DMS114 treated with DMSO at 0.1 percent for 48 hours (cell line): Measurements from ENCODE around the gene SIMC1.

Experiments used
- DNase-seq: peaks from one replicate; lab custom pipeline; 2025; ENCODE audit not compliant: unreplicated experiment; lab: John Stamatoyannopoulos, UW

The SIMC1 gene

DNA sequence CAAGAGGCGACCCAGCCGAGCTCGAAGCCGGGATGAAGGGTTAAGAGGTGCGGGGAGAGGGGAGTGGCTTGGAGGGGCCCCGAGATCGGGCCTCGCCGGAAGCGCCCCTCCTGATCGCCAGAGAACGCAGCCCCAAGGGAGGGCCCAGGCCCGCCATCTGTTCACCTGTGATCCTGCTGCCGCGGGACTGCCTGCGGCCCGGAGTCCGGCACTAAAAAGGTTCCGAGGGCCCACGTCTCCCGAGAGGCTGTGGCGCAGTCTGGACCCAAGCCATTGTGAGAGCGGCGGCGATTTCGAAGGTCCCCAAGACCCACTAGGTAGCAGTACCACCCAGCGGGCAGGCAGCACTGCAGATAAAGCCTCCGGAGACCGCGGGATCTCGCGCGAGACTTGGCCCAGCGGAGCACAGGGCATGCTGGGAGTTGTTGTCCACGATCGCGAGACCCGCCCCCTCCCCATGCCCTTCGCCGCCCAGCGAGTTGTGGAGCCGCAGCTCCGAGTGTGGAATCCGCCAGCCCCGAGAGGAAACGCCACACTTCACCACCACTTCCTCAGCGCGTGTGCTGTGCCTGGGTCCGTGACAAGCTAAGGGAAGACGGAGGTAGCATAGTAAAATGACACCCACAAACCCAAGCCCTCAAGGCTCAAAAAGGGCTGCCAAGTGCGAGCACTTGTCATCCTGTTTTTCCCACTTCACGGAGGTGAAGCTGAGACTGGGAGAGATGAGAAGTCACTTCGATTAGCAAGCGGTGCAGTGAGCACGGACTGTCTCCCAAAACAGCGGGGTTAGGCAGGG is 123.4 kb downstream of the SIMC1 start, which contains the start of gene KIAA1191:
KIAA1191 (minus strand) TSS at position 328 of the 796 bp plus-strand sequence. CDS start 2,256 bp downstream, outside the sequence.
- peak; percentile 81 for DNase-seq

GRCh38 chr5:176362233-176362490 is 123.9 kb downstream of the SIMC1 start:
- DNase-seq = no peak

- no peak for DNase-seq
Observed at GRCh38 chr5:176364765-176365350, 126.6 kb downstream of the SIMC1 start.

GRCh38 chr5:176365351-176366231 is 127.4 kb downstream of the SIMC1 start, which contains the start of gene ARL10:
ARL10 (plus strand) TSS chr5:176365487; CDS start chr5:176365564, 77 bp downstream.
- DNase-seq = no peak

- DNase-seq = no peak
Observed at GRCh38 chr5:176366232-176366894, 128.1 kb downstream of the SIMC1 start.

DNA sequence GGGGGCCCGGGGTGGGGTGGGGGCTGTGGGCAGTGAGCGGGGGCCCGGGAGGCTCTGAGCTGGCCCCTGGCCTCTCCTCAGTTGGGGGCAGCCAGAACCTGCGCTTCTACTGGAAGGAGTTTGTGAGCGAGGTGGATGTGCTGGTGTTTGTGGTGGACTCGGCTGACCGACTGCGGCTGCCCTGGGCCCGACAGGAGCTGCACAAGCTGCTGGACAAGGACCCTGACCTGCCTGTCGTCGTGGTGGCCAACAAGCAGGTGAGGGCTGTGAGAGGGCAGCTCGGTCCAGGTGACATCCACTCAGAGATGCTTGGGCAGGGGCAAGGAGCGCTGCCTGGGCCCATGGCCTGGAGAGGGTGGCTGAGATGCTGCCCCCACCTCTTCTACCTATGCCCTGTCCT is 130.5 kb downstream of the SIMC1 start:
- DNase-seq = no peak

DNA sequence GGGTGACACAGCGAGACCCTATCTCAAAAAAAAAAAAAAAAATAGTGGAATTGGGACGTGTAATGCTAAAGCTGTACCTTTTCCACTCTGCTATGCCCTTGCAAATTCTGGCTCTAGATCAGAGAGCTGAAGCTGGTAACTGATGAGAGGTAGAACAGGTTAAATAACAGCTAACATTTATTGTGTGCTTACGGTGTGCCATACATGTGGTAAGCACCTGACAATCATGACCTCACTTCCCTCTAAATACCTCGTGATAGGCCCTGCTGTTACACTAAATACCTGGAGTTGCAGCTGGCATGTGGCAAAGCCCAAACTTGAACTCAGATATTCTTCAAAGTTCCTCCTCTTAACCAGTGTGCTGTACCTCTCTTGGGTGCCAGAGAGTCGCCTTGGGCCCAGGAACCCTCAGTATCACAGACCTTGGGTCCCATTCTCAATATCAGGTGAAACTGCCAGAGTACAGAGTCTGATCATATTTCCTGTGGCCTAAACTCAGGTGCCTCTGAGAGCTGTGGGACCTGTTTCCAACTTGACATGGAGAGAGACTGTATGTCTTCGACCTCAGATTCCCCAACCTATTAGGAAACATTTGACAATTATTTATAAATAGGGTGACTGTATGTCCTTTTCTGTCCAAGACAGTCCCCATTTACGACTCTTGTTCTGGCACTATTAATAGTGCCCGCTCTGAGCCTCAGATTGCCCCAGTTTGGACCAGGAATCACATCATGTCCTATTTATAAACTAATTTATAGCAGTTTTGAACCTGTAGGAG is 131.9 kb downstream of the SIMC1 start:
- DNase-seq = no peak

DNA sequence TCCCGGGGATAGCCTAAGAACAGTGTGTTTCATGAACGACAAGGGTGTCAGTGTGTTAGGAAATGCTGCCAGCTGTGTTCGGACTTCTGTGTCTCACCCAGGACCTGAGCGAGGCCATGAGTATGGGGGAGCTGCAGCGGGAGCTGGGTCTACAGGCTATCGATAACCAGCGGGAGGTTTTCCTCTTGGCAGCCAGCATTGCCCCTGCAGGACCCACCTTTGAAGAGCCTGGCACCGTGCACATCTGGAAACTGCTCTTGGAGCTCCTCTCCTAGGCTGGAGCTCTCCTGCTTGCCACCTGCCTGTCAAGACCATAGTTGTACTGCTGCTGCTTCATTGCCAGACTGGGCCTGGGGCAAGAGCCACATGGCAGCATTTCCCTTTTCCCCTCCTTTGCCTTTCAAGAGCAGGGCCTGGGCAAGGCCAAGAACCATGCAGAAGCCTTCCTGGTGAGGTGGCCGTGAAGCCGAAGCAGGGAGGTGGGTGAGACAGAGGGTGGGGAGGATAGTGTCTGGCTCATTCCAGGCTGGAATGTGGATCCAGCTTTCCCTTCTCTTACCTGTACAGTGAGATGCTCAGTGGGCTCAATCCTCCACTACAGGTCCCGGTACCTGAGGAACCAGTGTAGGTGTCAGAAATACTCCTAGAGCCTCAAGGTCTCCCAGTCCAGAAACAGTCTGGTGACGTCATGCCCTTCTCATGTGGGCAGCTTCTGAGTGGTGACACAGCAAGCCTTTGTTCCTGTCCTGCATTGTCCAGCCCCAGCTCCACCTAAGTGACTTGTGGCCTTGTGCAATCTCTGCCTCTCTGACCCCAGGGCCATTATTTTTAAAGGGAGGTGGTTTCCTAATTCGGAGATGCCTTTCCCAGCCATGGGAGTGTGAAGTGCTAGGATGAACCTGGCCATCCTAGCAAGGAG is 133.7 kb downstream of the SIMC1 start:
- DNase-seq = no peak

- no peak for DNase-seq
Observed at GRCh38 chr5:176373100-176373818, 135.0 kb downstream of the SIMC1 start.

DNA sequence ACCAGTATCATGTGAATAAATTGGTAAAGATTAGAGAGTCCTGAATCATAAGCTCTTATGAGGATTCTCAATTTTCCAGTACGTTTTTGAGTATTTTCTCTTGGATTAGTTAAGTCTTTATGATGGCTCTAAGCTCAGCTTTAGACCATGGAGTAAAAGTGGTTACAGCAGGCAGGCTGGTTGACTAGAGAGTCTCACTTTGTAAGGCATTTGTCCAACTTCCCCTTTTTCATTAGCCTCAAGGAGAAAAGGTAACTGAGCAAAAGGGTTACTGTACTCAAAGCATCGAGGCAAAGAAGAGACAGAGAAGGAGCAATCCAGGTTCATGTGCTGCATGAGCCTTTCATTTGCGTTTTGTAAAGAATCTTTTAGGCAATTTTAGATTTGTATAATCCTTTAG is 141.7 kb downstream of the SIMC1 start:
- DNase-seq = no peak

DNA sequence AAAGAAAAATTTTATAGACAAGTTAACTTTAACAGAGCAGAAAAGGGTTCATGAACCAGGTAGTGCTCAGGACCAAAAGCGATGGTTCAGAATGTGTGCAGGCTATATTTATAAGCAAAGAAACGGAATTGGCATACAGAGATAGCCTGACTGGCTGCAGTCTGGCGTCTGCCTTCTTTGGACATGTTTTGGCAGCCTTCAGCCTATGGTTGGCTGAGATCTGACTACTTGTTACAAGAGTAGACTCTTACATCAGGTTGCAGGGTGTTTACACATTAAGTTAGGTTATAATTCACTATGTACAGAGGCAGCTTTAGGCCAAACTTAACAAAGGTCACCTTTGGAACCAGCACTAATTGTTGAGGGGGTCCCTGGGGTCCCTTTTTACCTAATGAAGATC is 143.2 kb downstream of the SIMC1 start:
- no peak for DNase-seq

DNA sequence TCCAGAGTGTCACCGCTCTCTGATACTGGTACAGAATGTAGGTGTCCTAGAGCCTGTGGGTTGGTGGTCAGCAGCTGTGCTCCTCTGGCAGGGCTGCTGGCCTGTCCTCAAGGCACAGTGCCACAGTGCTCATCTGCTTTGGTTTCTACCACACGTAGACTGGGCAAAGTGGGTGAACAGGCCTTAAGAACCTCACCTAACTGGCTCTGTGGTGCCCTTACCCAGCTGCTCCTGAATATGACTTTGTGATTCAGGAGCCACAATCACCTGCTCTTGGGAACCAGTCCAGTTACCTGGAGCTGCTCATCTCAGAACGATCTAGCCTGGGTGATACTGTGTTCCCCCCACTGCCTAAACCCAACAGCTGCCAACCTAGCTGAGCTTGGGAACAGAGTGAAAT is 143.8 kb downstream of the SIMC1 start:
- DNase-seq = no peak

GRCh38 chr5:176382721-176383120 is 144.5 kb downstream of the SIMC1 start:
- no peak for DNase-seq

DNA sequence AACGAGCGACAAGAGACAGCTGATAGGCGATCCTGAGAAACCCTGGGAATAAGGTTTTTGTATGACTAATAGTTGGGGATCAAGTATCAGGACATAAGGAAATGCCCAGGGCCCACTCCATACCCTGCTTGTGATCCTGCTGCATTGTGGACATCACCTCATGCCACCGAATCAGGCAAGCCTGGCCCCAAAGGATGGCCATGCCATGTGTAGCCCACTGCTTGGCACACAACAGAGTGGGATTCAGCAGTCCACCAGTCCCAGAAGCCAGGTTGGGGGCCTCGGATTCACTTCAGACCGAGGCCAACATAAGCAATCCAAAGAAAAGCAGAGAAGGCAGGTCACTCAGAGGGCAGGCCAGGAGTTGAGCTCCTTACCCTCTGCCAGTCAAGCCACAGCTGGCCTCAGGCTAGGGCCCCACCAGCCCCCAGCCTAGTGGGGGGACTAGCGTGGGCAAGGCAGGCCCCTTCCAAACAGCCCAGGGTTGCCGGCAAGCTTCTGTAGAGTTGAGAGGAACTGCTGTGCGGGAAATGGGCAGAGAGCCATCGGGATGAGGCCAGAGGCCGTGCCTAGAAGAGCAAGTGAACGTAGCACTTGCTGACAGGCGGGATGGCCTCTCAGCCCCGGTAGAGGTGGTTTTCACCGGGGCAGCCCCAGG is 145.2 kb downstream of the SIMC1 start:
- no peak for DNase-seq

- DNase-seq = no peak
Observed at GRCh38 chr5:176383961-176384360, 145.7 kb downstream of the SIMC1 start.

DNA sequence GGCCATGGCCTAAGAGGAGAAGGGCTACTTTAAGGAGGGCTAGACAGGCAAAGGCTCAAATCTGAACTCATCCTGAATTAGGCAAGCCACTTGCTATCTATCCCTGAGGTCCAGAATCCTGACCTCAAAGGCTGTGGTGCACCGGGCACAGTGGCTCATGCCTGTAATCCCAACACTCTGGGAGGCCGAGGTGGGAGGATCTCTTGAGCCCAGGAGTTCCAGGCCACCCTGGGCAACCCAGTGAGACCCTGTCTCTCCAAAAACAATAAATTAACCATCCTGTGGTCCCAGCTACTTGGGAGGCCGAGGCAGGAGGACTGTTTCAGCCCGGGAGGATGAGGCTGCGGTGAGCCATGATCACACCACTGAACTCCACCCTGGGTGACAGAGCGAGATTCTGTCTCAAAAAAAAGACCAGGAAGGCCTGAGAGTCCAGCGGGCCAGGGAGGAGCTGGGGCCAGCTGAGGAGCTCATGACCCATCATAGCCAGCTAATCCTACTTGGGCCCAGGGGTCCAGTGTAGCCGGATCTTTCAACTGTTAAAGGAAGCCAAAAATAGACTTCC is 146.2 kb downstream of the SIMC1 start:
- no peak for DNase-seq

- no peak for DNase-seq
Observed at GRCh38 chr5:176384991-176385390, 146.8 kb downstream of the SIMC1 start.

DNA sequence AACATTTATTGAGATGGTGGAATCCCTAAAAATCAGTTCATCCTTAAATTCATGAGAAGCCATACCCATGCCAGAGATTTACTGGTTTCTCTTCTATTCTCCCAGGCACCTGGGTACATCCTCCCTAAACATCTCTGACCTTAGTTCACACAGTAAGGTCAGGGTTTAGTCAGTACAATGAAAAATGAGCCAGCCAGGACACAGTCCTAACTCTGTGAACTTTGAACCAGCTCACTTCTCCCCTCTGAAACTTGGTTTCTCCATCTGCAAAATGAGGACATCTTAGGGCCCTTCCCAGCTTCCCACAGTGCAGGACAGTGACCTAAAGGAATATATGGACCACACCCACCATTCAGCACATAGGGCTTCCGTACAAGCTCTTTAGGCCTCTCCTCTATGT is 148.3 kb downstream of the SIMC1 start:
- no peak for DNase-seq
